B cell (primary cell): ENCODE data around the gene MS4A12. TPM values are rescaled to one million over a fixed set of nuclear protein-coding genes. Genes with fewer than 3 reads are reported as not detected.

ENCODE experiments used
- ATAC-seq: fragments of 200-7000 bp; cut with Tn5 transposase; one replicate; pipeline ENCODE4 v1.10.0; 2021; ENCODE audit warnings: low read depth, mild to moderate bottlenecking, moderate number of reproducible peaks, moderate library complexity
- CTCF ChIA-PET: fragments of 350-600 bp; sonication (Branson Sonifier 250); formaldehyde crosslinking; loops from one replicate; lab custom pipeline; 2021; ENCODE audit warnings: antibody characterized with exemption, inconsistent platforms; lab: Charles Lee
- POLR2A ChIA-PET: fragments of 350-600 bp; sonication (Branson Sonifier 250); formaldehyde crosslinking; loops from one replicate; lab custom pipeline; 2021; ENCODE audit warnings: antibody characterized with exemption; lab: Charles Lee
- DNase-seq: peaks from one replicate; pipeline ENCODE4 v3.0.0; 2013
- H2AFZ ChIP-seq: 2 replicates; pipeline ENCODE4 v1.6.1; 2012; ENCODE audit warnings: mild to moderate bottlenecking, low read depth, low read length; ENCODE audit not compliant: insufficient read depth, poor library complexity, severe bottlenecking
- H3K27ac ChIP-seq, 2 donors: 1 replicate in 1 of 2; 2 replicates in 1 of 2; pipeline ENCODE4 v1.5.1; 2012 to 2013; ENCODE audit warnings: low read length in 2 of 2, mild to moderate bottlenecking in 2 of 2, moderate library complexity in 1 of 2
- H3K27me3 ChIP-seq, 4 experiments: fragments of 200-600 bp in 1 of 4; sonication (generic) in 1 of 4; replicated peaks in 1 of 4; 1 replicate in 2 of 4; 2 replicates in 2 of 4; pipeline versions ENCODE4 v1.6.1 to v1.7.0; 2013 to 2016; ENCODE audit warnings: low read length in 3 of 4, mild to moderate bottlenecking in 2 of 4, mixed read lengths in 1 of 4, moderate library complexity in 1 of 4; ENCODE audit not compliant: insufficient read depth in 4 of 4, control insufficient read depth in 3 of 4; ENCODE audit errors: control extremely low read depth in 1 of 4
- H3K36me3 ChIP-seq, 2 experiments: replicated peaks in 1 of 2; 1 replicate in 1 of 2; 2 replicates in 1 of 2; pipeline versions ENCODE4 v1.6.1 to v1.7.1; 2013; ENCODE audit warnings: low read length in 1 of 2; ENCODE audit not compliant: insufficient read depth in 2 of 2, control insufficient read depth in 1 of 2; ENCODE audit errors: control extremely low read depth in 1 of 2, extremely low read depth in 1 of 2
- H3K4me1 ChIP-seq, 2 donors: fragments of 200-600 bp in 1 of 2; sonication (generic) in 1 of 2; 1 replicate in 1 of 2; 2 replicates in 1 of 2; pipeline versions ENCODE4 v1.5.1 to v1.6.1; 2013 to 2017; ENCODE audit warnings: low read length in 2 of 2; ENCODE audit not compliant: control insufficient read depth in 2 of 2, insufficient read depth in 2 of 2
- H3K4me2 ChIP-seq: replicated peaks from 2 replicates; pipeline ENCODE3; 2012; ENCODE audit warnings: mild to moderate bottlenecking, low read depth, low read length; ENCODE audit not compliant: poor library complexity, severe bottlenecking
- H3K4me3 ChIP-seq, 5 experiments: fragments of 200-600 bp in 1 of 5; sonication (generic) in 1 of 5; 1 replicate in 3 of 5; 2 replicates in 2 of 5; pipeline versions ENCODE4 v1.5.1 to v1.7.0; 2011 to 2016; ENCODE audit warnings: low read length in 4 of 5, mild to moderate bottlenecking in 4 of 5, low read depth in 2 of 5, control low read depth in 1 of 5, moderate library complexity in 1 of 5; ENCODE audit not compliant: insufficient read depth in 1 of 5; ENCODE audit errors: control extremely low read depth in 1 of 5, extremely low read depth in 1 of 5
- H3K79me2 ChIP-seq: fragments of 200-600 bp; sonication (generic); one replicate; pipeline ENCODE4 v1.6.0; 2016; ENCODE audit warnings: low read length; ENCODE audit not compliant: control insufficient read depth, insufficient read depth
- H3K9ac ChIP-seq: fragments of 200-600 bp; sonication (generic); 2 replicates; pipeline ENCODE4 v1.6.1; 2017; ENCODE audit warnings: mild to moderate bottlenecking, low read length, moderate library complexity
- H3K9me3 ChIP-seq, 3 donors: one replicate each; pipeline versions ENCODE4 v1.6.1 to v1.7.1; 2013; ENCODE audit warnings: low read length in 2 of 3; ENCODE audit not compliant: control insufficient read depth in 2 of 3, insufficient read depth in 1 of 3; ENCODE audit errors: control extremely low read depth in 1 of 3
- H4K20me1 ChIP-seq: 2 replicates; pipeline ENCODE4 v1.6.0; 2012; ENCODE audit warnings: mild to moderate bottlenecking, low read length; ENCODE audit not compliant: insufficient read depth, control insufficient read depth, poor library complexity, severe bottlenecking
- H3K27ac Mint-ChIP-seq: one replicate; pipeline ENCODE4 v1.8.0; 2021; ENCODE audit warnings: mixed read lengths
- H3K27me3 Mint-ChIP-seq: one replicate; pipeline ENCODE4 v1.8.0; 2021; ENCODE audit warnings: mixed read lengths
- H3K4me1 Mint-ChIP-seq: one replicate; pipeline ENCODE4 v1.8.0; 2021; ENCODE audit warnings: mixed read lengths
- H3K4me3 Mint-ChIP-seq: one replicate; pipeline ENCODE4 v1.8.0; 2021; ENCODE audit warnings: mixed read lengths
- H3K9me3 Mint-ChIP-seq: one replicate; pipeline ENCODE4 v1.8.0; 2022; ENCODE audit warnings: mixed read lengths; ENCODE audit not compliant: insufficient read depth
- EZH2 ChIP-seq: IDR thresholded peaks from 2 replicates; pipeline ENCODE4 v1.6.1; 2012; ENCODE audit warnings: borderline replicate concordance, low read depth, mild to moderate bottlenecking, moderate library complexity, low read length; ENCODE audit not compliant: insufficient read depth, poor library complexity, severe bottlenecking
- WGBS: methylation state at CpG from one replicate; pipeline ENCODE4 v1.1.5; 2013; ENCODE audit warnings: missing lambda C conversion rate; ENCODE audit not compliant: insufficient coverage; 5-methylcytosine and 5-hydroxymethylcytosine counted together
- intact Hi-C: fragments of 100-400 bp; cut with micrococcal nuclease; formaldehyde crosslinking; loops from one replicate; pipeline ENCODE4 v1.10.0; 2022
- polyA minus RNA-seq: library from RNA; depleted of rRNA, polyadenylated mRNA; stranded (reverse); fragments of >200 nt; gene quantifications from 2 replicates; pipeline ENCODE4 v1.2.3, GENCODE V29; 2012
- polyA plus RNA-seq: library from polyadenylated mRNA; depleted of rRNA; stranded (reverse); fragments of >200 nt; gene quantifications from 2 replicates; pipeline ENCODE4 v1.2.3, GENCODE V29; 2012
- total RNA-seq, 2 donors: library from RNA; stranded (reverse); fragments of 120-200 nt in 1 of 2; gene quantifications; 1 replicate in 1 of 2; 2 replicates in 1 of 2; pipeline versions ENCODE4 v1.2.3 to v1.2.4, GENCODE V29; 2013 to 2022
- TF ChIP-seq, protein P1 (sequence below): fragments of 200-600 bp; IDR thresholded peaks from one replicate; pipeline ENCODE4 v1.8.0; 2022; ENCODE audit warnings: antibody characterized with exemption, mild to moderate bottlenecking

The MS4A12 gene, protein sequence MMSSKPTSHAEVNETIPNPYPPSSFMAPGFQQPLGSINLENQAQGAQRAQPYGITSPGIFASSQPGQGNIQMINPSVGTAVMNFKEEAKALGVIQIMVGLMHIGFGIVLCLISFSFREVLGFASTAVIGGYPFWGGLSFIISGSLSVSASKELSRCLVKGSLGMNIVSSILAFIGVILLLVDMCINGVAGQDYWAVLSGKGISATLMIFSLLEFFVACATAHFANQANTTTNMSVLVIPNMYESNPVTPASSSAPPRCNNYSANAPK
- total RNA-seq (not detected in 2 replicates), polyA plus RNA-seq (not detected in 2 replicates), polyA minus RNA-seq (not detected in 2 replicates)
- not detected for total RNA-seq (2013)

DNA sequence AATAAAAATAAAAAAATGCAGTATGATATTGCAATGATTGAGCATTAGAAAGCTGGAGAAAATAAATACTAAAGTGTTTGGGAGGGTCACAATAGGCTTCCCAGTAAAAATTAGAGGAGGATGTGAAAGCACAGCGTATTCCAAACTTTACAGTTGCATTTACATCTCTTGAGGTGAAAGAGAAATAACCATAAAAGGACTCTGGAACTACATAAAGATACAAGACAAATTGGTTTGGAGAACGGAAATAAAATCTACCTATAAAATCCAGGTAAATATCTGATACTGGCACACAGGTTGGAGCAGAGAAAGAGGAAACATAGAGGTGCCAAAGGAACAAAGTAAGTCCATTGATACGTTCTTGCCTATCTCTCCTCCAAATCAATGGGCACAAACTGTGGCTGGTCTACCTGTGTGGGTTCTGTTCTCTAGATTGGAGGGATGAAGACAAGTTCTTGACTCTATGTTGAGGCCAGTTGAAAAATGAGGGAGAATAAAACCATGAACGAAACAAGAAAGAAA, at the start of gene MS4A12:
TSS of gene MS4A12 (plus strand) at position 291 of the 522 bp plus-strand sequence. CDS start 4,541 bp downstream, outside the sequence.
- no peak for DNase-seq
- Mint-ChIP-seq H3K27me3 (no peaks in the 10 kb centered on the region), H3K4me1 (peaks cover 4% of the 10 kb centered on the region), H3K4me3 (no peak within 1 kb of the TSS), H3K27ac (no peak within 1 kb of the TSS), H3K9me3 (no peaks in the 10 kb centered on the region)
- WGBS: 100% methylated on average over 2 of the region's 4 CpGs
- ChIA-PET CTCF (interaction anchor here (1.2 kb wide), 1 partner anchor 229 kb away, joined by 3 read pairs; no protein-coding TSS in a partner anchor), POLR2A (no interaction called here)
- H3K4me2 ChIP-seq: no peak within 1 kb of the TSS
- TF ChIP-seq EZH2: no peak
- TF ChIP-seq, protein P1, sequence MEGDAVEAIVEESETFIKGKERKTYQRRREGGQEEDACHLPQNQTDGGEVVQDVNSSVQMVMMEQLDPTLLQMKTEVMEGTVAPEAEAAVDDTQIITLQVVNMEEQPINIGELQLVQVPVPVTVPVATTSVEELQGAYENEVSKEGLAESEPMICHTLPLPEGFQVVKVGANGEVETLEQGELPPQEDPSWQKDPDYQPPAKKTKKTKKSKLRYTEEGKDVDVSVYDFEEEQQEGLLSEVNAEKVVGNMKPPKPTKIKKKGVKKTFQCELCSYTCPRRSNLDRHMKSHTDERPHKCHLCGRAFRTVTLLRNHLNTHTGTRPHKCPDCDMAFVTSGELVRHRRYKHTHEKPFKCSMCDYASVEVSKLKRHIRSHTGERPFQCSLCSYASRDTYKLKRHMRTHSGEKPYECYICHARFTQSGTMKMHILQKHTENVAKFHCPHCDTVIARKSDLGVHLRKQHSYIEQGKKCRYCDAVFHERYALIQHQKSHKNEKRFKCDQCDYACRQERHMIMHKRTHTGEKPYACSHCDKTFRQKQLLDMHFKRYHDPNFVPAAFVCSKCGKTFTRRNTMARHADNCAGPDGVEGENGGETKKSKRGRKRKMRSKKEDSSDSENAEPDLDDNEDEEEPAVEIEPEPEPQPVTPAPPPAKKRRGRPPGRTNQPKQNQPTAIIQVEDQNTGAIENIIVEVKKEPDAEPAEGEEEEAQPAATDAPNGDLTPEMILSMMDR: no peak
- H3K4me3 ChIP-seq: no peak within 1 kb of the TSS
- H3K36me3 ChIP-seq: no peaks in the 10 kb centered on the region
- no peak within 1 kb of the TSS for H3K9ac ChIP-seq
- H3K27ac ChIP-seq: no peak within 1 kb of the TSS
- H3K27me3 ChIP-seq: no peaks in the 10 kb centered on the region
- no peaks in the 10 kb centered on the region for H3K79me2 ChIP-seq
- peaks cover 5 to 11% of the 10 kb centered on the region in 2 donors for H3K4me1 ChIP-seq
- no peak within 1 kb of the TSS for H2AFZ ChIP-seq
- no peaks in the 10 kb centered on the region for H3K9me3 ChIP-seq
- no peaks in the 10 kb centered on the region for H4K20me1 ChIP-seq
- intact Hi-C loops: no loop called here
- no peak for ATAC-seq

DNA sequence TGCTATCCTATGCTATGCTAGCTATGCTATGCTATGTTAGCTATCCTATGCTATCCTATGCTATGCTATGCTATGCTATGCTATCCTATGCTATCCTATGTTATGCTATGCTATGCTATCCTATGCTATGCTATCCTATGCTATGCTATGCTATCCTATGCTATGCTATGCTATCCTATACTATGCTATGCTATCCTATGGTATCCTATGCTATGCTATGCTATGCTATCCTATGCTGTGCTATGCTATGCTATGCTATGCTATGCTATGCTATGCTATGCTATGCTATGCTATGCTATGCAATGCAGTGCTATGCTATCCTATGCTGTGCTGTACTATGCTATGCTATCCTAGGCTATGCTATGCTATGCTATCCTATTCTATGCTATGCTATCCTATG, 45.5 kb upstream of the MS4A12 start:
- Histone ChIP-seq H3K9me3 (peaks cover 0 to 3% (median 0%) of the 10 kb centered on the region in 3 donors), H3K9ac (peak overlapping the region; percentile 57), H3K4me1 (peaks cover 36 to 39% of the 10 kb centered on the region in 2 donors), H3K27me3 (no peaks in the 10 kb centered on the region), H3K4me3 (peak overlapping the region in 2 of 5 experiments; percentile 48 to 70), H3K36me3 (no peaks in the 10 kb centered on the region), H3K79me2 (peaks cover 7% of the 10 kb centered on the region), H3K4me2 (peak overlapping the region; percentile 71), H2AFZ (no peak overlapping the region), H4K20me1 (no peaks in the 10 kb centered on the region), H3K27ac (no peak overlapping the region)
- ATAC-seq: no peak
- CTCF ChIA-PET: interaction anchor here (1.4 to 2.1 kb wide), 2 partner anchors 9 to 50 kb away, joined by 3 to 6 read pairs; partner anchors contain the start of gene MS4A1
- peaks cover 63% of the 10 kb centered on the region for H3K4me1 Mint-ChIP-seq
- TF ChIP-seq, protein P1: no peak
- TF ChIP-seq EZH2: no peak
- POLR2A ChIA-PET: no interaction called here
- no peak overlapping the region for H3K4me3 Mint-ChIP-seq
- intact Hi-C loops: loop anchor here (2.0 kb wide), 1 partner anchor 68 kb away; the partner anchor contains the start of gene MS4A7
- DNase-seq: no peak
- H3K27me3 Mint-ChIP-seq: no peaks in the 10 kb centered on the region
- H3K27ac Mint-ChIP-seq: peak overlapping the region; percentile 68
- no peaks in the 10 kb centered on the region for H3K9me3 Mint-ChIP-seq
